ENCODE measurements around the gene HSD17B10.
A peak's percentile ranks its signal among the peaks of the same experiment; 100 is the strongest.
"Not testable (repeated sequence)": the region's sequence is repeated elsewhere in the genome, so short reads cannot be mapped to it uniquely, and the experiment has no call there.

Gene HSD17B10

GRCh38 chrX:53433651-53434639 lies at the start of gene HSD17B10:
Gene HSD17B10, minus strand, starts transcription at chrX:53434370. Its CDS starts 25 bp downstream, at chrX:53434345.
- DNase-seq (ENCODE audit: low spot score): peak; percentile 91

- no peak for DNase-seq (ENCODE audit: low spot score)
Observed at GRCh38 chrX:53483416-53483815, 49.2 kb upstream of the HSD17B10 start.

GRCh38 chrX:53481816-53482465 lies 47.8 kb upstream of the HSD17B10 start:
- DNase-seq (ENCODE audit: low spot score): peak; percentile 57

- no peak for DNase-seq (ENCODE audit: low spot score)
Observed at GRCh38 chrX:53481093-53481492, 46.9 kb upstream of the HSD17B10 start.

GRCh38 chrX:53479301-53479700 lies 45.1 kb upstream of the HSD17B10 start:
- DNase-seq (ENCODE audit: low spot score): no peak

GRCh38 chrX:53476371-53476770 lies 42.2 kb upstream of the HSD17B10 start:
- peak; percentile 29 for DNase-seq (ENCODE audit: low spot score)

GRCh38 chrX:53474707-53475106 lies 40.5 kb upstream of the HSD17B10 start:
- DNase-seq (ENCODE audit: low spot score): no peak

- peak; percentile 12 for DNase-seq (ENCODE audit: low spot score)
Observed at GRCh38 chrX:53471346-53471745, 37.2 kb upstream of the HSD17B10 start.

GRCh38 chrX:53468659-53469058 lies 34.5 kb upstream of the HSD17B10 start:
- DNase-seq (ENCODE audit: low spot score): not testable (repeated sequence)

GRCh38 chrX:53458082-53458481 lies 23.9 kb upstream of the HSD17B10 start:
- DNase-seq (ENCODE audit: low spot score): no peak

- peak; percentile 14 for DNase-seq (ENCODE audit: low spot score)
Observed at GRCh38 chrX:53456254-53456653, 22.1 kb upstream of the HSD17B10 start.

GRCh38 chrX:53452812-53453211 lies 18.6 kb upstream of the HSD17B10 start:
- no peak for DNase-seq (ENCODE audit: low spot score)

GRCh38 chrX:53449632-53450031 lies 15.5 kb upstream of the HSD17B10 start:
- DNase-seq (ENCODE audit: low spot score): no peak

GRCh38 chrX:53447441-53447840 lies 13.3 kb upstream of the HSD17B10 start:
- DNase-seq (ENCODE audit: low spot score): no peak

- DNase-seq (ENCODE audit: low spot score): peak; percentile 28
Observed at GRCh38 chrX:53445977-53446376, 11.8 kb upstream of the HSD17B10 start.

GRCh38 chrX:53442322-53442631 lies 8.1 kb upstream of the HSD17B10 start:
- no peak for DNase-seq (ENCODE audit: low spot score)

- peak; percentile 92 for DNase-seq (ENCODE audit: low spot score)
Observed at GRCh38 chrX:53441531-53442321, 7.6 kb upstream of the HSD17B10 start.

- DNase-seq (ENCODE audit: low spot score): peak; percentile 68
Observed at GRCh38 chrX:53440621-53441517, 6.7 kb upstream of the HSD17B10 start.

GRCh38 chrX:53440101-53440500 lies 5.9 kb upstream of the HSD17B10 start:
- no peak for DNase-seq (ENCODE audit: low spot score)

GRCh38 chrX:53438832-53439230 lies 4.7 kb upstream of the HSD17B10 start:
- no peak for DNase-seq (ENCODE audit: low spot score)

- DNase-seq (ENCODE audit: low spot score): no peak
Observed at GRCh38 chrX:53438174-53438831, 4.1 kb upstream of the HSD17B10 start.

All from AG20443 (cell line).